Umbilical cord (tissue), 2 donors: ENCODE results near the gene RBP4. TPM values are rescaled to one million over a fixed set of nuclear protein-coding genes. Genes with fewer than 3 reads are reported as not detected.
"Not testable (repeated sequence)": the region's sequence is repeated elsewhere in the genome, so short reads cannot be mapped to it uniquely, and the experiment has no call there.

Source experiments
- DNase-seq: peaks from one replicate; pipeline ENCODE4 v3.0.0-alpha.2; 2015; ENCODE audit warnings: low spot score
- total RNA-seq: library from RNA; depleted of rRNA; stranded (reverse); fragments of >200 nt; gene quantifications from one replicate; pipeline ENCODE4 v1.2.3, GENCODE V29; 2014; ENCODE audit warnings: low replicate concordance; ENCODE audit not compliant: insufficient read depth

Gene RBP4
- total RNA-seq, 1 donor from 2014 or later: 6.5 TPM

DNA sequence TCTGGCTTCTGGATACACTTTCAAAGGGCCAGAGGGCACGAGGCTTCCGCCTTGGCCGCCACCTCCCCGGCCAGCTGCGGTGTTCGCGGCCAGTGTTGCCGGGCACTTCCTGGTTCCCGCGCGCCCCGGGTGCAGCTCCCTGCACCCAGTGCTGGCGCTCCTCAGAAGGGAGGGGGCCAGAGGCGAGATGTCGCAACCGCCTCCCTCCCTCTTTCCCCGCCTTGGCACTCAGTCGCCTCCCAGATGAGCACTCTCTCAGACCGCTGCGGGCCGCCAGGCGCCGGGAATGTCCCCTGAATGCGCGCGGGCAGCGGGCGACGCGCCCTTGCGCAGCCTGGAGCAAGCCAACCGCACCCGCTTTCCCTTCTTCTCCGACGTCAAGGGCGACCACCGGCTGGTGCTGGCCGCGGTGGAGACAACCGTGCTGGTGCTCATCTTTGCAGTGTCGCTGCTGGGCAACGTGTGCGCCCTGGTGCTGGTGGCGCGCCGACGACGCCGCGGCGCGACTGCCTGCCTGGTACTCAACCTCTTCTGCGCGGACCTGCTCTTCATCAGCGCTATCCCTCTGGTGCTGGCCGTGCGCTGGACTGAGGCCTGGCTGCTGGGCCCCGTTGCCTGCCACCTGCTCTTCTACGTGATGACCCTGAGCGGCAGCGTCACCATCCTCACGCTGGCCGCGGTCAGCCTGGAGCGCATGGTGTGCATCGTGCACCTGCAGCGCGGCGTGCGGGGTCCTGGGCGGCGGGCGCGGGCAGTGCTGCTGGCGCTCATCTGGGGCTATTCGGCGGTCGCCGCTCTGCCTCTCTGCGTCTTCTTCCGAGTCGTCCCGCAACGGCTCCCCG is 34.4 kb downstream of the RBP4 start, which contains the start of gene FFAR4:
Gene FFAR4 (plus strand): TSS at position 231 of the 842 bp plus-strand sequence. CDS start 56 bp downstream, at position 287.
- DNase-seq: no peak

DNA sequence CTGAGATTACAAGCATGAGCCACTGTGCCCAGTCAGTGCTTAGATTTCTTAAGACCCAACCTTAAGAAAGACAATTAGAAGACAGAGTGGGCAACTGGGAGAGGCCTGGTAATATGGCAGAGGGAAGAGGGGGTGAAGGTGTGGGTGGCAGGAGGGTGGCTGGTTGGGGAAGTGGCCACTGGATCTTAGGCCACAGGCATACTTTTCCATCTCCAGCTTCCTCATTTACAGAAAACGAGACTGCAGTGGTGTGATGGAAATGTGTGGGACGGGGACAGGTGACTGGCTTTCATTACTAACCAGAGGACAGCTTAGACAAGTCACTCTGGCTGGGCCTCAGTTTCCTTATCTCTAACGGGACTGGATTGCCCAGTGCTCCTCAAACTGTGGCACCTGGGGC is 35.6 kb downstream of the RBP4 start:
- DNase-seq: no peak

DNA sequence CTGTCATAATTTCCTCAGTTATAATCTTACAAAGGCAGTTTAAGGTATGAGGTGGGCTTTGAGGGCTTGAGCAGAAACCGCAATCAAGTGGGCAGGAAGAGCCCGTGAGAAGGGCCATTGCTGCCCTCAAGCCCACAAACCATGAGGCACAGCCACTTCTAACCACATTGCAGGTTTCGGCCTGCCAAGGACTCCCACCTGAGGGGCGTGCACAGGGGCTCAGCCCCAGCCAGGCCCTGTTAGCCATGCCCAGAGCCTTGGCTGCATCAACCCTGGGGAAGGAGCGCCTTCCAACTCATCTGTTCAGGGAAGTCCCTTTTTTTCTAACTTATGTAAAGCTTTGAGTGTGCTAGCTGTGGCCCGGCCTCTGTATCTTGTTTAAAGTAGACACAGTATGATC is 40.5 kb downstream of the RBP4 start:
- no peak for DNase-seq

DNA sequence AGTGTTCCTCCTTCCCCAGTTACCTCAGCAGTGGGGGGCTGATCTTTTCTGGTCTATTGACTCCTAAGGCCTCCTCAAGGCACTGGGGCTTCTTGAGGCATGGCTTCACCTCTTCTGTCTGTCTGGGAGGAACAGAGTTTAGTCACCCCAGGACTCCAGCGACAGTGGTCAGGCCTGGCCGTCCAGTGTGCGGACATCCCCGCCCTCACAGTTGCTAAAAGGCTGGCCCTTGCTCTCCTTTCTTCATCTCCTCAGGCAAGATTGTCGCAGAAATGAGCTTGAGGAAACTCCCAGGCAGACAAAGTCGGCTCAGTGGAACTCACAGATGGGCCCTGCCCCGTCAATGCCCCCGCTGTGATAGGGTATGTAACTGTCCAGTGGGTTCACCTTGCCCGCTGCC is 41.5 kb downstream of the RBP4 start:
- no peak for DNase-seq

DNA sequence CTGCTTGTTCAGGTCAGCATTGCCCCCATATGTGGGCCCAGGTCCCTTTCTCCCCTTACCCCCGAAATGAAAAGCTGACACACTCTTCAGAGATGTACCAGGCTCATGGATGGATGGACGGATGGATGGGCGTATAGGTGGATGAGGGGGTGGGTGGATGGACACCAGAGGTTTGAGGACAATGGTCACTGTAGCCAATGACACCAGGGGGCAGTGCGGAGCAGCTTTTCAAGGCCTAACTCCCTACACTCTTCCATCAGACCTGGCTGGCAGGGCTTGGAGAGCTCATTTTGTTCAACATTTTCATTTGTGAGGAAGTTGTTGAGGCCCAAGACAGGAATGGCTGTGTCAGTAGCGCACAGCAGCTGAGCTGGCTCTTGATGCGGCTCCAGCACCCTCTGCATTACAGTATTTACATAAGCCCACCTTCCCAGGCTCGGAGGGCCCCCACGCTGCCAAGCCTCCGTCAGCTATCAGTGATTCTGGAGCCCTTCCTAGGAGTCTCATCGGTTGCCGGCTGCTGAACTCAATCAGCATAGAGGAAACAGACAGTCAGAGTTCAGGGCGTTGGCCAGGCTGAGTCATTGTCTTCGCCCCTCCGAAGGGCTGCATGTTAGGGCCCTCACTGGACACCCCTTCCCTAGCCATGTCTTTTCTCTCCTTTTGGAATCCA is 46.1 kb downstream of the RBP4 start:
- peak; percentile 80 for DNase-seq

DNA sequence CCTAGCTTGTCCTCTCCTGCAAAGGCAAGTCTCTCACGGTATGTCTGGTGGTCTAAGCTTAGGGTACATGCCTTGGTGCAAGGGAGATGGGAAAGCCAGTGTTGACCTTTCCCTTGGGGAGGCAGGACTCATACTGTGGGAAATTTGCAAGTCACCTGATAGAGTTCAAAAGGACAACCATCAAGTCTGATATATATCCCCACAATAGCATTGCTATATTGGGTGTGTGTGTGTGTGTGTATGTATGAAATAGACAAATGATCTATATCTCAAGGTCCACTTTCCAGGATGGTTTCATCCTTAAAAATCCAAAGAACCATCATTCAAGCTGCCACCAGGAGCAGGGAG is 46.7 kb downstream of the RBP4 start:
- DNase-seq: no peak

DNA sequence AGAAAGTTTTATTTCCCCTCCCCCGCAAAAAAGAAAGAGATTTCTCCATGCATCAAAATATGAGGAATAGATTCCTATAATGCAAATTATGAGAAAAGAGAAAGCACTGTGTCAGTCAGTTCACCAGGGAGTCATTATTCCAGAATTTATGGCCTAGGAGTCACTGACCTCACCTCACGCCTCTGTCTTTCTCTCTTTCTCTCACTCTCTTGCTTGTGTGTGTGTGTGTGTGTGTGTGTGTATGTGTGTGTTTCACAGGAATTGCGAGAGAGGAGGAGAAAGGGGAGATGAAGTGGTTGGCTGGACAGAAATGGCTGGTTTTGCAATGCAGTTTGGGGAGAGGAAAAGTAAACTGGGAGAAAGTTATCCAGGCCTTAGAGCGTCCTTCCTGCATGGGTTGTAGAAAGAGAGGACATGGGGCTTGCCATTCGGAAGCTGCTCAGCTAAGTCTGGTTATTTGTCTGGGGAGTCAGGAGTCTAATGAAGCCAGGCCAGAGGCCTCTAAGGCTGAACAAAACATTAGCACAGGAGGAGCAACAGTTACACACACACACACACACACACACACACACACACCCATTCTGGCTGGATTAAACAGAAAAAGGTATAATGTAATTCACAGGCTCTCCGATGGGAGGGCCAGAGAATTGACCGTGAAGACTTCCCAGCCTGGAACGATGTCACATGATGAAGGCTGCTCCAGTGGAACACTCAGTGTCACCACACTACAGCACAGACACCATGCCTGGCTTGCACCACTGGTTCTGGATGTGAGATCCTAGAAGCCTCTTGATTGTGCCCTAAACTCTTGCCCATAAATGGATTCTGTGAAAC is 47.3 kb downstream of the RBP4 start:
- no peak for DNase-seq

- no peak for DNase-seq
Observed at GRCh38 chr10:93552780-93553179, 48.3 kb downstream of the RBP4 start.

DNA sequence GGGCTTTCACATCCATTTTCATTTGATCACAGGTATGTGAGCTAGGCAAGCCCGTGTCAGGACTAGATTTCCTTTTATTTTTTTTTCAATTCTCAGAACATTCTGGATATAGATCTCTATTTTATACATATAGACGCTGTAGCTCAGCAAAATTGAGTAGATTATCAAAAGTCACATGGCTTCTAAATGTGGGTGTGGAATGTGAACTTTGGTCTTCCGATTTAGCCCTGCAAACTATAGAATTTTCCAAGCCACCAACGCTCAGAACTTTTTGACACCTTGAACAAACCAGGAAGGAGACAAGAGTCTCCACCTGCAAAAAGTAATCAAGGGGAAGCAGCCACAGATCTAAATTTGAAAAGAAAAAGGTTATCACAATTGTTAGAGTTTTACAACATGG is 50.4 kb downstream of the RBP4 start:
- DNase-seq: no peak

- DNase-seq: no peak
Observed at GRCh38 chr10:93548376-93549071, 52.5 kb downstream of the RBP4 start.

DNA sequence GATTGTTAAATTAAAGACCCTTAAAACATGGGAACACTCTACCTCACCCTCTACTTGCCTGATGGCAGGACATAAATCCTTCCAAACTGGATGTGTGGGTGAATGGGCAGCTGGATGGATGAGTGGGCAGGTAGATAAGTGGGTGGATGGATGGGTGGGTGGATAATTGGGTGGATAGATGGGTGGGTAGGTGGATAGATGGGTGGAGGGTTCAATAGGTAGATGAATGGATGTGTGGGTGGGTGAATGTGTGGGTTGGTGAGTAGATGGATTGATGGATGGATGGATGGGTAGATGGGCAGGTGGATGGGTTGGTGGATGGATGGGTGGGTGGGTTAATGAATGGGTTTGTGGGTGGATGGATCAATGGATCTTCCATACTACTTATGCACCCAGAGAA is 53.5 kb downstream of the RBP4 start:
- no peak for DNase-seq

GRCh38 chr10:93546995-93547394 is 54.0 kb downstream of the RBP4 start:
- DNase-seq: not testable (repeated sequence)

GRCh38 chr10:93542358-93542791 is 58.7 kb downstream of the RBP4 start:
- peak; percentile 56 for DNase-seq

Other genes starting within 250 kb of the RBP4 start
- gene MYOF, start 118.9 kb downstream of the RBP4 start, total RNA-seq: 109 TPM
- 8.7 TPM for gene CEP55, start 104.6 kb downstream of the RBP4 start, total RNA-seq
- 0.96 TPM for gene FFAR4, start 34.6 kb downstream of the RBP4 start, total RNA-seq
- 1.2 TPM for gene PDE6C, start 11.3 kb upstream of the RBP4 start, total RNA-seq
- gene FRA10AC1, start 101.4 kb upstream of the RBP4 start, total RNA-seq: 16.6 TPM
- 9.4 TPM for gene LGI1, start 156.7 kb upstream of the RBP4 start, total RNA-seq